H1 (cell line): ENCODE measurements around the gene DERL3. TPM values are rescaled to one million over a fixed set of nuclear protein-coding genes. Genes with fewer than 3 reads are reported as not detected.

Experiments used
- CTCF ChIA-PET: fragments of 300-600 bp; sonication (Branson Sonifier 250); formaldehyde crosslinking; loops from one replicate; lab custom pipeline; 2021; ENCODE audit not compliant: partially characterized antibody; lab: Charles Lee
- POLR2A ChIA-PET: fragments of 300-600 bp; sonication (Branson Sonifier 250); formaldehyde crosslinking; loops from one replicate; lab custom pipeline; 2021; ENCODE audit warnings: inconsistent platforms; ENCODE audit not compliant: partially characterized antibody; lab: Charles Lee
- DNase-seq, 2 experiments: peaks; one replicate each; pipeline versions ENCODE4 v3.0.0 to v3.0.0-alpha.2; 2010 to 2022; ENCODE audit warnings: low spot score in 2 of 2, low read depth in 1 of 2, mixed read lengths in 1 of 2
- FAIRE-seq: peaks from 2 replicates; lab custom pipeline; 2011; peaks lifted over from hg19 to GRCh38; lab: Jason Lieb, UNC
- H2AFZ ChIP-seq: 2 replicates; pipeline ENCODE4 v1.8.1; 2012; ENCODE audit warnings: low read length, inconsistent platforms
- H2AK5ac ChIP-seq: 2 replicates; pipeline ENCODE4 v1.6.1; 2013; ENCODE audit warnings: low read depth, low read length
- H2BK120ac ChIP-seq: replicated peaks from 2 replicates; pipeline ENCODE3; 2013; ENCODE audit warnings: low read depth, low read length, inconsistent platforms
- H2BK12ac ChIP-seq: 2 replicates; pipeline ENCODE4 v1.6.1; 2013; ENCODE audit warnings: low read depth, low read length
- H2BK15ac ChIP-seq: 2 replicates; pipeline ENCODE4 v1.6.1; 2013; ENCODE audit warnings: low read length
- H2BK20ac ChIP-seq: 2 replicates; pipeline ENCODE4 v1.6.1; 2013; ENCODE audit warnings: low read length
- H2BK5ac ChIP-seq: 2 replicates; pipeline ENCODE4 v1.6.1; 2013; ENCODE audit warnings: low read depth, low read length
- H3K14ac ChIP-seq: 2 replicates; pipeline ENCODE4 v1.6.1; 2013; ENCODE audit warnings: inconsistent platforms; ENCODE audit not compliant: insufficient read length
- H3K18ac ChIP-seq: 2 replicates; pipeline ENCODE4 v1.6.1; 2013; ENCODE audit warnings: low read length; ENCODE audit errors: extremely low read depth
- H3K23ac ChIP-seq: 2 replicates; pipeline ENCODE4 v1.6.1; 2013; ENCODE audit warnings: inconsistent platforms; ENCODE audit not compliant: insufficient read length
- H3K23me2 ChIP-seq: 2 replicates; pipeline ENCODE4 v1.6.1; 2013; ENCODE audit warnings: low read depth, low read length
- H3K27ac ChIP-seq: 2 replicates; pipeline ENCODE4 v1.6.1; 2011; ENCODE audit warnings: low read depth, low read length, inconsistent platforms
- H3K27me3 ChIP-seq, 4 experiments: replicated peaks in 1 of 4; 1 replicate in 1 of 4; 2 replicates in 3 of 4; pipeline versions ENCODE4 v1.6.1 to v1.8.1; 2011 to 2013; ENCODE audit warnings: low read length in 3 of 4, mild to moderate bottlenecking in 3 of 4, inconsistent platforms in 2 of 4, mixed read lengths in 2 of 4, moderate library complexity in 1 of 4; ENCODE audit not compliant: control insufficient read depth in 3 of 4, insufficient read depth in 3 of 4; ENCODE audit errors: extremely low read depth in 1 of 4
- H3K36me3 ChIP-seq, 4 experiments: 2 replicates each; pipeline versions ENCODE4 v1.6.1 to v1.8.1; 2011 to 2013; ENCODE audit warnings: mild to moderate bottlenecking in 4 of 4, low read length in 3 of 4, moderate library complexity in 2 of 4, control low read depth in 1 of 4, inconsistent platforms in 1 of 4; ENCODE audit not compliant: insufficient read depth in 4 of 4, control insufficient read depth in 2 of 4
- H3K4ac ChIP-seq: replicated peaks from 2 replicates; pipeline ENCODE3; 2013; ENCODE audit warnings: low read length, low read depth, mixed read lengths, inconsistent platforms; ENCODE audit not compliant: insufficient read length
- H3K4me1 ChIP-seq, 4 experiments: replicated peaks in 1 of 4; 1 replicate in 1 of 4; 2 replicates in 3 of 4; pipeline versions ENCODE4 v1.6.1 to v1.8.1; 2011 to 2013; ENCODE audit warnings: low read length in 3 of 4, inconsistent platforms in 2 of 4, mixed read lengths in 1 of 4; ENCODE audit not compliant: insufficient read depth in 4 of 4, control insufficient read depth in 3 of 4
- H3K4me2 ChIP-seq, 2 experiments: 2 replicates each; pipeline versions ENCODE4 v1.6.1 to v1.8.1; 2011 to 2013; ENCODE audit warnings: low read depth in 2 of 2, low read length in 2 of 2, control low read depth in 1 of 2, inconsistent platforms in 1 of 2, mild to moderate bottlenecking in 1 of 2; ENCODE audit not compliant: insufficient read depth in 1 of 2
- H3K4me3 ChIP-seq, 4 experiments: fragments of 200-600, 300-600 bp in 1 of 4; sonication (generic), shearing (Covaris generic), sonication (Bioruptor Twin) in 1 of 4; 2 replicates each; pipeline versions ENCODE4 v1.5.1 to v1.8.1; 2011 to 2016; ENCODE audit warnings: low read length in 4 of 4, low read depth in 3 of 4, control low read depth in 2 of 4, inconsistent platforms in 2 of 4, mild to moderate bottlenecking in 2 of 4, mixed read lengths in 1 of 4, moderate library complexity in 1 of 4; ENCODE audit not compliant: insufficient read depth in 2 of 4; ENCODE audit errors: extremely low read depth in 1 of 4
- H3K56ac ChIP-seq: replicated peaks from 2 replicates; pipeline ENCODE3; 2013; ENCODE audit warnings: low read depth, mild to moderate bottlenecking, mixed read lengths, low read length, inconsistent platforms; ENCODE audit not compliant: insufficient read length
- H3K79me1 ChIP-seq: 2 replicates; pipeline ENCODE4 v1.6.1; 2013; ENCODE audit warnings: low read depth, low read length, control low read depth
- H3K79me2 ChIP-seq, 2 experiments: 2 replicates each; pipeline versions ENCODE4 v1.6.1 to v1.8.1; 2012 to 2013; ENCODE audit warnings: low read length in 2 of 2, mild to moderate bottlenecking in 2 of 2, inconsistent platforms in 1 of 2; ENCODE audit not compliant: insufficient read depth in 2 of 2, control insufficient read depth in 1 of 2
- H3K9ac ChIP-seq, 4 experiments: replicated peaks in 1 of 4; 1 replicate in 1 of 4; 2 replicates in 3 of 4; pipeline versions ENCODE4 v1.6.1 to v1.8.1; 2011 to 2013; ENCODE audit warnings: low read depth in 3 of 4, low read length in 3 of 4, control low read depth in 2 of 4, mild to moderate bottlenecking in 2 of 4, moderate library complexity in 2 of 4, inconsistent platforms in 1 of 4; ENCODE audit errors: extremely low read depth in 1 of 4
- H3K9me3 ChIP-seq, 2 experiments: 2 replicates each; pipeline versions ENCODE4 v1.6.1 to v1.8.1; 2012 to 2013; ENCODE audit warnings: mild to moderate bottlenecking in 2 of 2, moderate library complexity in 2 of 2, control low read depth in 1 of 2, inconsistent platforms in 1 of 2, low read depth in 1 of 2, low read length in 1 of 2, mixed read lengths in 1 of 2; ENCODE audit not compliant: insufficient read depth in 2 of 2
- H4K20me1 ChIP-seq, 2 experiments: replicated peaks in 1 of 2; 2 replicates each; pipeline versions ENCODE3 to v1.8.1; 2011 to 2013; ENCODE audit warnings: inconsistent platforms in 2 of 2, low read length in 2 of 2, mild to moderate bottlenecking in 1 of 2; ENCODE audit not compliant: insufficient read depth in 2 of 2, control insufficient read depth in 1 of 2
- H4K5ac ChIP-seq: 2 replicates; pipeline ENCODE4 v1.6.1; 2013; ENCODE audit warnings: low read length, low read depth, mixed read lengths, inconsistent platforms; ENCODE audit not compliant: insufficient read length
- H4K8ac ChIP-seq: 2 replicates; pipeline ENCODE4 v1.8.0; 2013; ENCODE audit warnings: mild to moderate bottlenecking, moderate library complexity, low read length, inconsistent platforms; ENCODE audit not compliant: insufficient read depth; ENCODE audit errors: extremely low read depth
- H4K91ac ChIP-seq: replicated peaks from 2 replicates; pipeline ENCODE3; 2013; ENCODE audit warnings: low read length, mixed read lengths, inconsistent platforms; ENCODE audit not compliant: insufficient read length
- BCL11A ChIP-seq, 2 experiments: IDR thresholded peaks; one replicate each; pipeline ENCODE4 v1.6.1; 2011; ENCODE audit warnings: low read depth in 2 of 2, low read length in 2 of 2, mild to moderate bottlenecking in 2 of 2
- CBX8 ChIP-seq: fragments of 300-800, 300-1000 bp; sonication (generic); IDR thresholded peaks from 2 replicates; pipeline ENCODE4 v1.7.1; 2016; ENCODE audit warnings: low read depth, low read length, borderline replicate concordance
- CREB1 ChIP-seq: IDR thresholded peaks from 2 replicates; pipeline ENCODE4 v1.6.1; 2012; ENCODE audit warnings: inconsistent platforms
- GTF2F1 ChIP-seq: IDR thresholded peaks from 2 replicates; pipeline ENCODE4 v1.6.1; 2012; ENCODE audit warnings: low read depth, low read length, improper control_type of control experiment, borderline replicate concordance
- SIRT6 ChIP-seq: IDR thresholded peaks from one replicate; pipeline ENCODE4 v1.7.1; 2012; ENCODE audit warnings: low read length, inconsistent platforms
- SP1 ChIP-seq: IDR thresholded peaks from 2 replicates; pipeline ENCODE4 v1.6.1; 2011; ENCODE audit warnings: low read depth, low read length
- whole genome bisulfite sequencing, 2 experiments: shearing (Covaris generic) in 1 of 2; methylation state at CpG; one replicate each; pipeline versions ENCODE4 v1.1.6 to v1.1.7; 2013 to 2015; ENCODE audit warnings: low lambda C conversion rate in 2 of 2, mixed read lengths in 2 of 2, inconsistent platforms in 1 of 2, low coverage in 1 of 2, missing lambda C conversion rate in 1 of 2; ENCODE audit not compliant: insufficient replicate concordance in 2 of 2, insufficient coverage in 1 of 2, insufficient read length in 1 of 2; ENCODE audit errors: extremely low coverage in 1 of 2, missing lambda C conversion rate in 1 of 2; 5-methylcytosine and 5-hydroxymethylcytosine counted together
- polyA plus RNA-seq, 7 experiments: library from polyadenylated mRNA; depleted of rRNA in 3 of 7; stranded (reverse) in 5 of 7; unstranded in 2 of 7; fragments of >200 nt in 5 of 7; fragments of 200-250 nt in 2 of 7; gene quantifications; 1 replicate in 5 of 7; 2 replicates in 1 of 7; 4 replicates in 1 of 7; pipeline versions ENCODE4 v1.2.1 to v1.2.3, GENCODE V29; 2011 to 2013; ENCODE audit warnings: missing spikeins in 2 of 7, mixed read lengths in 2 of 7
- total RNA-seq: library from RNA; stranded (reverse); fragmentation: NEBNext Ultra II Directional; extraction: Animal tissue kit (Norgen Biotek cat#: 25700); gene quantifications from 2 replicates; pipeline ENCODE4 v1.2.1, GENCODE V29; 2021

The DERL3 gene
- total and polyA plus RNA-seq, 2 of the 8 experiments (the other 6 are each of a cell fraction or from before 2014, with no cell fraction given), result 8.7 to 19.5 TPM

DNA sequence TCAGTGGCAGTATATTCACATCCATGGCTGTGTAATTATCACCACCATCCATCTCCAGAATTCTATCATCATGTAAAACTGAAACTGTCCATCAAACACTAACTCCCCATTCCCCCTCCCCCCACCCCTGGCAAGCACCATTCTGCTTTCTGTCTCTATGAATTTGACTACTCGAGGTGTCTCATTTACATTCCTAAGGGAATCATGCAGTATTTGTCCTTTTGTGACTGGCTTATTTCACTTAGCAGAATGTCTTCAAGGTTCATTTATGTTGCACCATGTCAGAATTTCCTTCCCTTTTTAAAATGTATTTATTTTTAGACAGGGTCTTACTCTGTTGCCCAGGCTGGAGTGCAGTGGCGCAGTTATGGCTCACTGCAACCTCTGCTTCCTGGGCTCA is 20.3 kb downstream of the DERL3 start:
- Histone ChIP-seq H3K14ac (no peak overlapping the region), H3K9ac (no peak overlapping the region), H3K4me1 (no peaks in the 10 kb centered on the region), H2BK20ac (no peak overlapping the region), H2BK15ac (no peak overlapping the region), H3K23ac (no peak overlapping the region), H3K4me3 (no peak overlapping the region), H2BK12ac (no peak overlapping the region), H2BK120ac (no peak overlapping the region), H2BK5ac (no peak overlapping the region), H2AK5ac (no peak overlapping the region), H2AFZ (no peak overlapping the region), H3K18ac (no peak overlapping the region), H3K27ac (no peak overlapping the region), H4K20me1 (peaks cover 0 to 4% of the 10 kb centered on the region in 2 experiments), H3K56ac (no peak overlapping the region), H3K4me2 (no peak overlapping the region), H3K27me3 (no peaks in the 10 kb centered on the region), H4K5ac (no peak overlapping the region), H4K91ac (no peak overlapping the region), H3K79me1 (no peaks in the 10 kb centered on the region), H3K23me2 (no peaks in the 10 kb centered on the region), H3K79me2 (no peaks in the 10 kb centered on the region), H4K8ac (no peak overlapping the region), H3K36me3 (peaks cover 5 to 60% (median 17%) of the 10 kb centered on the region in 4 experiments; a peak in 7 of 8 replicates), H3K9me3 (no peaks in the 10 kb centered on the region), H3K4ac (no peak overlapping the region)
- FAIRE-seq (no peak), DNase-seq (no peak)
- 96% methylated on average over 2 of the region's 2 CpGs; no CpG with 5 or more reads in 1 of the 2 experiments for WGBS, 2 experiments
- no peak for TF ChIP-seq CREB1
- TF ChIP-seq BCL11A (IDR thresholded peaks at IDR 0.05; ENCODE audit: low read depth in 2 of 2, low read length in 2 of 2), result no peak
- no peak for TF ChIP-seq SIRT6
- no peak for TF ChIP-seq GTF2F1
- no peak for TF ChIP-seq SP1
- TF ChIP-seq CBX8, result no peak
- CTCF ChIA-PET, result interaction anchor here (0.9 kb wide), 1 partner anchor 13 kb away, joined by 3 read pairs; no protein-coding TSS in a partner anchor
- POLR2A ChIA-PET, result interaction anchor here (0.7 kb wide), 1 partner anchor 17 kb away, joined by 5 read pairs; no protein-coding TSS in a partner anchor
